GM18861 (cell line): ENCODE data around the gene DENND5B.
"Not testable (repeated sequence)": the region's sequence is repeated elsewhere in the genome, so short reads cannot be mapped to it uniquely, and the experiment has no call there.

ENCODE experiments used
- ATAC-seq: cut with Tn5 transposase; IDR thresholded peaks from one replicate; pipeline ENCODE4 v1.9.1; 2021; ENCODE audit not compliant: unreplicated experiment

DENND5B gene

DNA sequence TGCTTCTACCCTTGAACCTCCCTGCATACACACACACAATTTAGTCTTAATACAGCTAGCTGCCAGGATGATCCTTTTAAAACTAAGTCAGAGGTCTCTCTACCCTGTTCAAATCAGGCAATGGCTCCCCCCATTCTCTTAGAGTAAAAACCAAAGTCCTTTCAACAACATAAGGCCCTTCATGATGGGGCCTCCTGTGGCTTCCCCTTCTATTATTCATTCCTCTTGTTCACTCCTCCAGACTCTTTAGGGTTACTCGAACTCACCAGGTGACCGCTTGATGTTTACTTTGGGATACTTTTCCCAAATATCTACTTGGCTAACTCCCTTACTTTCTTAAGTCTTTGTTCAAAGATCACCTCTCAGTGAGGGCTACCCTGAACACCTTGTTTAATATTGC, 30.4 kb downstream of the DENND5B start:
- ATAC-seq = no peak

DNA sequence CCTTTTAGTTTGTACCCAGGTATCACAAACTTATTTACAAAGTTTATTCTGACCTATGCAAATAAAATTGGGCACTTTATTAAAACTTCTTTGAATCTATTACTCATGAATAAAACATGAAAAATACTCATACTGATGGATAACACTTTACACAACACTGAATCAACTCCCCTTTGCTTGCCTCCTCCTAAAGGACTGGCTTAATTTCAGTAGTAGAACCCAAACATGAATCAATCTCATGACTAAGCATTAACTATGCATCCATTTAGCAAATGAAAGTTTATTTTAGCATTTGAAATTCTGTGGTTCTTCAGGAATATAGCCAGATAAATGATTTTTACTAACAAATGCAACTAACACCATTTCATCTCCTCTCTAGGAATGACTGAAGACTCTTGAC, 32.4 kb downstream of the DENND5B start:
- no peak for ATAC-seq

DNA sequence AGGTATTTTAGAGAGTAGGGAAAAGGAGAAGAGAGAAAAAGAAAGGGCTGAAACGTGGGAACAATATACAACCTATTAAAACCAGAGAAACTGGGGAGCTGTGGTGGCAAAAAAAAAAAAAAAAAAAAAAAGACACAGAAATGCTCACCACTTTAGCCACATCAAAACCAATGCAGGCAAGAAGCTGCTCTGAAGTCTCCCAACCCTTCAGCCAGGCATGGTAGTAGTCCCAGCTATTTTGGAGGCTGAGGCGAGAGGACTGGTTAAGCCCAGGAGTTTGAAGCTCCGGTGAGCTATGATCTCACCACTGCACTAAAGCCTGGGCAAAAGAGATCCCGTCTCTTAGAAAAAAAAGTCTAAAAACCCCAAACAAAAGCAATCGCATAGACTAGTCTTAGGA, 33.2 kb downstream of the DENND5B start:
- no peak for ATAC-seq

DNA sequence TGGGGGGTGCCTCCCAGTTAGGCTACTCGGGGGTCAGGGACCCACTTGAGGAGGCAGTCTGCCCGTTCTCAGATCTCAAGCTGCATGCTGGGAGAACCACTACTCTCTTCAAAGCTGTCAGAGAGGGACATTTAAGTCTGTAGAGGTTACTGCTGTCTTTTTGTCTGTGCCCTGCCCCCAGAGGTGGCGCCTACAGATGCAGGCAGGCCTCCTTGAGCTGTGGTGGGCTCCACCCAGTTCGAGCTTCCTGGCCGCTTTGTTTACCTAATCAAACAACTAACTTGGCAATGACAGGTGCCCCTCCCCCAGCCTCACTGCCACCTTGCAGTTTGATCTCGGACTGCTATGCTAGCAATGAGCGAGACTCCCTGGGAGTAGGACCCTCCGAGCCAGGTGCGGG, 35.5 kb downstream of the DENND5B start:
- not testable (repeated sequence) for ATAC-seq

DNA sequence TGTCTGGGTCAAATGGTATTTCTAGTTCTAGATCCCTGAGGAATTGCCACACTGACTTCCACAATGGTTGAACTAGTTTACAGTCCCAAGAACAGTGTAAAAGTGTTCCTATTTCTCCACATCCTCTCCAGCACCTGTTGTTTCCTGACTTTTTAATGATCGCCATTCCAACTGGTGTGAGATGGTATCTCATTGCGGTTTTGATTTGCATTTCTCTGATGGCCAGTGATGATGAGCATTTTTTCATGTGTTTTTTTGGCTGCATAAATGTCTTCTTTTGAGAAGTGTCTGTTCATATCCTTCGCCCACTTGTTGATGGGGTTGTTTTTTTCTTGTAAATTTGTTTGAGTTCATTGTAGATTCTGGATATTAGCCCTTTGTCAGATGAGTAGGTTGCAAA, 40.3 kb downstream of the DENND5B start:
- not testable (repeated sequence) for ATAC-seq

DNA sequence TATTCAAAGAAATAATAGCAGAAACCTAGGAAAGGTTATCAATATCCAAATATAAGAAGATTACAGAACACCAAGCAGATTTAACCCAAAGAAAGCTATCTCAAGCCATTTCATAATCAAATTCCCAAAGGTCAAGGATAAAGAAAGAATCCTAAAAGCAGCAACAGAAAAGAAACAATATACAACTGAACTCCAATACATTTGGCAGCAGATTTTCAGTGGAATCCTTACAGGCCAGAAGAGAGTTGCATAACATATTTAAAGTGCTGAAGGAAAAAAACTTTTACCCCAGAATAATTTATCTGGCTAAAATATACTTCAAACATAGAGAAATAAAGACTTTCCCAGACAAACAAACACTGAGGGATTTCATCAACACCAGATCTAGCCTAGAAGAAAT, 54.3 kb downstream of the DENND5B start:
- no peak for ATAC-seq

DNA sequence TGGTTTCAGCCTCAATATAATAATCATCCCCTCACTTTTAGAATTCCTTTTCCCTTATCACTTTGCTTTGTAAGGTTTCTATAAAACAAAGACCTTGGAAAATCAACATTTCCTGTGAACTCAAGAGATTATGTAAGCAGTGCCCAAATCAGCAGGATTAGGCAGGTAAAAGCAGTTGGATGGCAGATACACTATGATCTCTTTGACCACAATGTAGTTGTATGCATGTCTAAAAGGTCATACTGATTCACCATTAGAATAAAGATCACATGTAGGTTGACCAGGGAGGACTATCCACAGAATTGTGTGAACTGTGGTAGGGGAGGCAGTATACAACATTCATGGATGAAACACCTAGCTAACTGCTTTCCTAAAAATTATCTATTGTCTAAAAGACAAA, 57.5 kb downstream of the DENND5B start:
- ATAC-seq = no peak

DNA sequence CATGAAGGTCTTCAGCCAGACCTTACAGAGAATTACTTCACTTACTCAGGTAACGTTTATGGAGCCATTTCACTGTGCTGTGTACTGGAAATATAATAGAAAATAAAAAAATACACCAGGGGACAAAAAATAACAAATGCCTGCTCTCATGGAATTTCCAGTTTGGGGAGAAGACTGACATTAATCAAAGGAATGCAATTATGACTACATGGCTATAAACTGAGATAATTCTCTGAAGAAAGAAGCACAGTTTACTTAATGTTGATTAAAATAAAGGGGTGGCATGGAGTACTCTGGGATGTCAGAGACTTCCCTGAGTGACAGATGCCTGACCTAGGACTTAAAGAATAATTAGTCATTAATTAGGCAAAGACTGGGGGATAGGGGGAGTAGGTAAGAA, 59.0 kb downstream of the DENND5B start:
- ATAC-seq = no peak

DNA sequence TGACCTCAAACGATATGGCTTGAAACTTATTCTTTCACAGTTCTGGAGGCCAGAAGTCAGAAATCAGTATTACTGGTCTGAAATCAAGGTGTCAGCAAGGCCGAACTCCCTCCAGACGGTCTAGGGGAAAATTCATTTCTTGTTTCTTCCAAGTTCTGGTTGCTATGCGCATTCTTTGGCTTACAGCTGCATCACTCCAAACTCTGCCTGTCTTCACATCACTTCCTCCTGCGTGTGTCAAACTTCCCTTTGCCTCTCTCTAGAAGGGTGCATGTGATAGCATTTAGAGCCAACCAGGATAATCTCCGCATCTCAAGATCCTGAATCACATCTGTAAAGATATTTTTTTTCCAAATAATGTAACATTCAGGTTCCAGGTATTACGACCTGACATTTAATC, 62.8 kb downstream of the DENND5B start:
- no peak for ATAC-seq

DNA sequence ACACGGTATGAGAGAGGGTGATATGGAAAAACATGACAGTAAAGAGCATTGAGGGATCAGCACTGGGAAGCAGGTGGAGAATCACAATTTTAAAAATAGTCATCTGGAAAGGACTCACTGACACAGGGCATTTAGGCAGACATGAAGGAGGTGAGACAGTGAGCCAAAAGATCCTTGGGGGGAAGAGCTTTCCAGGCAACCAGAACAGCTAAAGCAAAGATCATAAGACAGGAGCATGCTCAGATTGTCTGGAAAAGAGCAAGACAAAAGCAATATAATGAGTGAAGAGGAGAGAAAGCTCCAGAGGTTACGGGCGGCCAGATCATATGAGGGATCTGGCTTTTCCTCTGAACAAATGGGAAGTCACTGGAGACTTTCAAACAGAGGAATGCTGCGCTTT, 63.9 kb downstream of the DENND5B start:
- ATAC-seq = no peak

DNA sequence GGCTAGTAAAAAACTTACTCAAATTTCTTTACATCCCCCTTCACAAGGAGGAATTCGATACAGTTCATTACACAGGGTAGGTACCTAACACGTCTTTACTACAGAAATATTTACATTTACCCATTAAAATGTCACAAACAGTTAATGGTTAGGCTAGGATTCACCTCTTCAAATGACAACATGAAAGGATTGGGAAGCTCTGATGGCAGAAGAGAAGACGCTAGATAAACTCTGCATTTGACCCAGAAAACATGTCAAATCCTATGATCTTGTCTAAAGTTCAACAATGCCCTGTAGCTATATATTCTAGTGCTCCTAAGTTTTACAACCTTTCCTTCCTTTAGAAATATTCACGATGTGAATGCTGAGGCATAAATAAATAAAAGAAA, 64.8 kb downstream of the DENND5B start:
- no peak for ATAC-seq

DNA sequence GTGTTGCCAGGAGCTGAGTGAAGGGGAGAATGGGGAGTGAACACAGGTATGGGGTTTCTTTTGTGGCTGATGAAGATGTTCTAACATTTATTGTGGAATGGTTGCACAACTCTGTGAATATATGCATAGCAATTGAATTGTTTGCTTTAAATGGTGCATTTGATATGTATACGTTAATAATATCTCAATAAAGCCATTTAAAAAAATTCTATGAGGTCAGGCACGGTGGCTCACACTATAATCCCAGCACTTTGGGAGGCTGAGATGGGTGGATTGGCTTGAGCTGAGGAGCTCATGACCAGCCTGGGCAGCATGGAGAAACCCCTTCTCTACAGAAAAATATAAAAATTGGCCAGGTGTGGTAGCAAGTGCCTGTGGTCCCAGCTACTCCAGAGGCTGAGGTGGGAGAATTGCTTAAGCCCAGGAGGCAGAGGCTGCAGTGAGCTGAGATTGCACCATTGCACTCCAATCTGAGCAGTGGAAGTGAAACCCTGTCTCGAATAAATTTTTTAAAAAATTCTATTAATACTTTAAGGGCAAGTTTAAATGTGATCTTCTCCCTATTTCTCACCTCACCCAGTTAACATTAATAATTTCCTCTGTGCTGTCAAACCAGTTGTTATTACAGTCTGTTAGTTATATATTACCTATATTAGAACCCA, 65.3 kb downstream of the DENND5B start:
- no peak for ATAC-seq

DNA sequence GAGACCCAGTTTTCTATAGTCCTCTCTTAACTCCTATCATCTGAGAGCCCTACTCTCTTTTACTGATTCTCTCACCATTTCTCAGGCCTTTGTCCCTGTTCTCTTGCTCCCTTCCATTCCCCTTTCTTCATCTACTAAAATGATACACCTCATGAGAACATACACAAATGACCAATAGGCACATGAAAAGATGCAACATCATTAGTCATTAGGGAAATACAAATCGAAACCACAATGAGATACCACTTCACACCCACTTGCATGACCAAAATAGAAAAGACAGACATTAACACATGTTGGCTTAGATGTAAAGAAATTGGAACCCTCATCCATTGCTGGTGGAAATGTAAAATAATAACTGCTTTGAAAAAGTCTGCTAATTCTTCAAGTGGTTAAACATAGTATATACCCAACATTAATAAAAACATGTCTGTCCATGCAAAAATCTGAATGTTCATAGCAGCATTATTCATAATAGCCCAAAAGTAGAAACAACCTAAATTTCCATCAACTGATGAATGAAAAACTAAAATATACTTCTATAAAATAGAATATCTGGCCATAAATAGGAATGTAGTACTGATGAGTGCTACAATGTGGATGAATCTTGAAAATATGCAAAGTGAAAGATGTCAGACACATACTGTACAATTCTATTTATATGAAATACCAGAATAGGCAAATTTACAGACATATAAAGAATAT, 66.0 kb downstream of the DENND5B start:
- ATAC-seq = peak; percentile 90

DNA sequence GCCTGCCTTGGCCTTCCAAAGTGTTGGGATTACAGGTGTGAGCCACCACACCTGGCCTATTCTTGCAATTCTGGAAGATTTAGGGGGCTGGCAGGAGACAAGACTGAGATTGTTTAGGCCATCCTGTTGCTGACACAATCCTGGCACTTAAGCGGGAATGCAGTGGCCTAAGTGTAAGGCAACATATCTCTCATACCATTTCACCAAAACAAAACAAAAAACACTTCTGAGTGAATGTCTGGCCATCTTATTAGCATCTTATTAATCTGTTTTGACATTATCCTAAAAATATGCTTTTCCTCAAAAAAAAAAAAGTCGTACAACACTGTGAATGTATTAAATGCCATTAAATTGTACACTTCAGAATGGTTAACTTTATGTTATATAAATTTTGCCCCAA, 67.6 kb downstream of the DENND5B start:
- no peak for ATAC-seq

DNA sequence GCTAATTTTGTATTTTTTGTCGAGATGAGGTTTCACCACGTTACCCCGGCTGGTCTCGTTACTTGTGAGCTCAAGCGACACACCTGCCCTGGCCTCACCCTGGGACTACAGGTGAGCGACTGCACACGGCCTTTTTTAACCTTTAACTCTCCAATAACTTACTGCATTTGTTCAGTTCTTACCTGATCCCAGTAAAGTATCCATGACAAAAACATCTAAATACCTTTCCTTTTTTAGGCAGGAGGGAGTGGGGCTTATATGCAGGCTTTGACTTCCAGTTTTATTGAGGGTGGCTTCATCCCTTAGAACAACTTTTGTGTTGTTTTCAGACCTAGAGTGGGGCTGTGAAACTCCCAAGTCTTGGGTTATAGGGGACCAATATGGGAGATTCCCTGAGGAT, 68.3 kb downstream of the DENND5B start:
- no peak for ATAC-seq

DNA sequence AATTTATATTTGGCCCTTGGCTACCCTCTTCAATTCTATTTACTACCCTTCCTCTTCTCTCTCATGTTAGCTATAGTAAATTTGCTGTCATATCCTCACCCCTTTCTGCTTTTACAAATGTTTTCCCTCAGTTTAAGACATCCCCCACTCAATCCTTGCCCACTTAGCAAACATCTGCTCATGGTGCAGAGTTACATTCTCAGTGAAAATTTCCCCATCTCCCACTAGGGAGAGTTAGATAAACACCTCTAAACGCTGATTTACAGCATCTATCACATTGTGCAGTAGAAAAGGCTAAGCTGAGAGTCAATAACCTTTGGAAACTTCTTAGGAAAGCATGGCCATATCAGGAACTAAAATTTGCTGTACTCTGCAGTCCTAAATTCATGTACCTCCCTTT, 69.0 kb downstream of the DENND5B start:
- no peak for ATAC-seq

DNA sequence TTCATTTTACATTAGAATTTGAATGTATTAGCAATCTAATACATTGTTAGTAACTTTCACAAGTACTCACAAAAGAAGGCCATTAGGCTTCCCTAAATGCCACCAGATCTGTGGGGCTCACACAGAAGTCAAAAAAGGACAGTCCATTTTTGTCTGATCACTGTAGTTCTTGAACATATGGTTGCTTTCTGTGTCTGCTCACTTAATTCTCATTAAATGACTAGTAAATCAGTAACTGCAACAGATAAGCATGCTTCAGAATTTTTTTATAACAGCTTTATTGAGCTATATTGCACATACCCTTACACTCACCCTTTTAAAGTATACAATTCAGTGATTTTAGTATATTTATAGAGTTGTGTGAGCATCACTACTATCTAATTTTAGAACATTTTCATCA, 71.4 kb downstream of the DENND5B start:
- ATAC-seq = no peak

DNA sequence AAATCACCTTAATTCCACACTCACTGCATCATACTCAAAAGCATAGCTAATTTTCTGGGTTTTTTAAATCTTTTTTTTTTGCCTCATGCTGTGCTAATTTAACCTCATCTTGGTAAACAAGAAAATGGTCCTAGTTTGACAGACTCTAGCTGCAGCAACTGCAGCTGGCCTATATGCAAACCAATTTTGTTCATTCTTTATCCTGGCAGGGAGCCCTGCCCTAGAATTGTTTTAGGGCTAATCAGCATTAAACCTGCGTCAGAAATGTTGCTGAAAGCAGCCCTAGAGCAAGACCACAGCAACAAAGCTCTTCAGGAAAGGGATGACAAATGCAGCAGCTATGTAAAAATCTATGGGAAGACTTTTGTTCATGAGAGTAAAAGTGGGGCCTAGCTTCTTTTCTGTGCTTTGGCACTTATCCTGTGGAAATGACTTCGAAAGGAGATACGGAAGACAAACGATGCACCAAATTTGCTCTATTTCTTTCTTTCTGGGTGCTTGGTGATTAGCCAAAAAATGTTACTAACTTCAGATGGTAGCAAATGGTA, 72.2 kb downstream of the DENND5B start:
- ATAC-seq = no peak

DNA sequence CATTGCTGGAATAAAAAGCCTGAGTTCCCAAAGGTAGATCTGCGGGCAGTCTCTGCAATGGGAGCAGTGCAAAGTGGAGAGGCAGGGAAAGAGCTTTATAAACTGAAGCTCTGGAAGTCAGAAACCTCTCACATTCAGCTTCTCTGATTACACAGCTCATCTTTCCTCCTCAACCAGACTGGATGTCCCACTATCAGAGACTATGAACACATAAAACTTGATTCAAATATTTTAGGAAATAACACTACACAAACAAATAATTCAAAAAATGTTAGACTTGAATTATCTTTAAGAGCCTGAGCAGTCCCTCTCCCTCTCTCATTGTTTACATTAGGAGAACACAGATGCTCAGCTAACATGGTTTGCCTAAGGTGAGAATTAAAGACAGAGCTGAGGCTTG, 72.9 kb downstream of the DENND5B start:
- ATAC-seq = no peak

DNA sequence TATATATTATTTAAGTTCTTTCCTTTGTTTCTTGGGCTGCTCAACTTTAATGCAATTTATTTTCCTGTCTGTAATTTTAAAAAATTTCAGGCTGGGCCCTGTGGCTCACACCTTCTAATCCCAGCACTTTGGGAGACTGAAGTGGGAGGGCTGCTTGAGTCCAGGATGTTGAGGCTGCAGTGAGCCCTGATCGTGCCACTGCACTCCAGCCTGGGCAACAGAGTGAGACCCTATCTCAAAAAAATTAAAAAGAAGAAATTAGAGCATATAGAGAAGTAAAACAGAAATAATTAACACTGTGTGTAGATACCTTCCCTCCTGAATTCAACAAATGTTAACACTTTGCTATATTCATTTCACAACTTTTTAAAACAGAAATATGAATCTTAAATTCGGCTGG, 74.2 kb downstream of the DENND5B start:
- ATAC-seq = no peak

DNA sequence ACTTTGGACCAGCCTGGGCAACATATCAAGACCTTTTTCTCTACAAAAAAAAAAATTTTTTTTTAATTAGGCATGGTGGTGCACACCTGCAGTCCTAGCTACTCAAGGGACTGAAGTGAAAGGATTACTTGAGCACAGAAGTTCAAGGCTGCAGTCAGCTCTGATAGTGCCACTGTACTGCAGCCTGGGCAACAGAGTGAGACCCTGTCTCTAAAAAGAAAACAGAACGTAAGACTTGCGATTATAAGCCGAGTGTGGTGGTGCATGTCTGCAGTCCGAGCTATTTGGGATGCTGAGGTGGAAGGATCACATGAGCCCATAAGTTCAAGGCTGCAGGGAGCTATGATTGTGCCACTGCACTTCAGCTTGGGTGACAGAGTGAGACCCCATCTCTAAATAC, 76.0 kb downstream of the DENND5B start:
- ATAC-seq = no peak

DNA sequence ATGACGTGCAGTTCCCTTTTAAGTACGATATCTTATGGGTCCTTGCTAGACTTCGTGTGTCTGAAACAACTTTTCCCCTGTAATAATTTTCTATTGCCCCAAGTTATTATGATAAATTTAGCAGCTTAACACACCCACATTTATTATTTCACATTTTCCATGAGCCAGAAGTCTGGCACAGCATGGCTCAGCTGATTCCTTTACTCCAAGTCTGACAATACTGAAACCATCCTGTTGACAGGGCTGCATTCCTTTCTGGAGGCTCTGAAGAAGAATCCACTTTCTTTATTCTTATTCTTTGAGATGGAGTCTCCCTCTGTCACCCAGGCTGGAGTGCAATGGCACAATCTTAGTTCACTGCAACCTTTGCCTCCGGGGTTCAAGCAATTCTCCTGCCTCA, 80.9 kb downstream of the DENND5B start:
- ATAC-seq = no peak
